HepG2 (cell line): ENCODE results near the gene BRINP1. TPM values are rescaled to one million over a fixed set of nuclear protein-coding genes. Genes with fewer than 3 reads are reported as not detected.

Experiments used
- ATAC-seq: fragments of 200-7000 bp; cut with Tn5 transposase; 3 replicates; pipeline ENCODE4 v1.9.1; 2020; ENCODE audit warnings: mild to moderate bottlenecking, moderate library complexity
- BruUV-seq: library from RNA; stranded (reverse); fragments of 400-500 nt; replicated peaks from 2 replicates; lab custom pipeline; 2021; lab: Mats Ljungman, UMichigan
- CTCF ChIA-PET: fragments of 300-600 bp; formaldehyde crosslinking; extraction: SDS; loops from one replicate; lab custom pipeline; 2021; ENCODE audit warnings: low total read pairs, inconsistent platforms, low intra/inter-chr PET ratio; lab: Yijun Ruan, JAX
- POLR2A ChIA-PET: fragments of 350-600 bp; sonication (Branson Sonifier 250); formaldehyde crosslinking; loops from one replicate; lab custom pipeline; 2020; ENCODE audit warnings: antibody characterized with exemption, inconsistent platforms; lab: Yijun Ruan, JAX
- DNase-seq: peaks from one replicate; pipeline ENCODE4 v3.0.0-alpha.2; 2015; ENCODE audit warnings: low spot score
- FAIRE-seq: peaks from 3 replicates; lab custom pipeline; 2011; peaks lifted over from hg19 to GRCh38; lab: Jason Lieb, UNC
- H2AFZ ChIP-seq: one replicate; pipeline ENCODE4 v1.6.1; 2011; ENCODE audit warnings: low read length, inconsistent platforms
- H3K27ac ChIP-seq: fragments of 300-600 bp; 3 replicates; pipeline ENCODE4 v1.8.0; 2011; ENCODE audit warnings: mixed run types, mild to moderate bottlenecking, mixed read lengths, low read length, inconsistent platforms; ENCODE audit not compliant: insufficient read depth; ENCODE audit errors: extremely low read length
- H3K27me3 ChIP-seq, 2 experiments: fragments of 200-600 bp in 1 of 2; 2 replicates in 1 of 2; 3 replicates in 1 of 2; pipeline versions ENCODE4 v1.6.0 to v1.8.0; 2011; ENCODE audit warnings: low read length in 2 of 2, mild to moderate bottlenecking in 2 of 2, moderate library complexity in 2 of 2, inconsistent platforms in 1 of 2; ENCODE audit not compliant: insufficient read depth in 2 of 2, control insufficient read depth in 1 of 2
- H3K36me3 ChIP-seq, 2 experiments: fragments of 200-600 bp in 1 of 2; replicated peaks in 1 of 2; 2 replicates in 1 of 2; 3 replicates in 1 of 2; pipeline versions ENCODE4 v1.5.1 to v1.8.0; 2011; ENCODE audit warnings: low read length in 2 of 2, inconsistent platforms in 1 of 2; ENCODE audit not compliant: insufficient read depth in 2 of 2, control insufficient read depth in 1 of 2
- H3K4me1 ChIP-seq: 2 replicates; pipeline ENCODE4 v1.5.1; 2012; ENCODE audit warnings: low read length, inconsistent platforms; ENCODE audit not compliant: insufficient read depth
- H3K4me2 ChIP-seq: 2 replicates; pipeline ENCODE4 v1.6.0; 2011; ENCODE audit warnings: low read depth, low read length, inconsistent platforms
- H3K4me3 ChIP-seq, 3 experiments: fragments of 200-600 bp in 1 of 3; sonication (generic), shearing (Covaris generic) in 1 of 3; replicated peaks in 1 of 3; 2 replicates each; pipeline ENCODE4 v1.5.1; 2011 to 2016; ENCODE audit warnings: low read length in 3 of 3, inconsistent platforms in 2 of 3, low read depth in 2 of 3, mild to moderate bottlenecking in 2 of 3, control low read depth in 1 of 3, mixed read lengths in 1 of 3; ENCODE audit not compliant: insufficient read depth in 1 of 3
- H3K79me2 ChIP-seq: one replicate; pipeline ENCODE4 v1.6.1; 2011; ENCODE audit warnings: low read length, inconsistent platforms; ENCODE audit not compliant: insufficient read depth
- H3K9ac ChIP-seq: 2 replicates; pipeline ENCODE4 v1.6.0; 2011; ENCODE audit warnings: mild to moderate bottlenecking, low read depth, low read length, inconsistent platforms; ENCODE audit not compliant: insufficient read depth
- H3K9me3 ChIP-seq: 2 replicates; pipeline ENCODE4 v1.5.1; 2012; ENCODE audit warnings: mild to moderate bottlenecking, low read length
- H4K20me1 ChIP-seq: 2 replicates; pipeline ENCODE4 v1.6.0; 2011; ENCODE audit warnings: inconsistent platforms, mild to moderate bottlenecking, low read length, moderate library complexity; ENCODE audit not compliant: insufficient read depth
- EHMT2 ChIP-seq: fragments of 200-600 bp; sonication (generic); IDR thresholded peaks from 2 replicates; pipeline ENCODE4 v1.7.0; 2017; ENCODE audit warnings: antibody characterized with exemption, low read depth, low read length, borderline replicate concordance
- ERF ChIP-seq: IDR thresholded peaks from 2 replicates; pipeline ENCODE4 v1.6.1; 2018; ENCODE audit warnings: missing biosample characterization, missing genetic modification reagents
- HOXA5 ChIP-seq: sonication (generic); formaldehyde crosslinking; IDR thresholded peaks from 2 replicates; pipeline ENCODE4 v1.4.0; 2020; ENCODE audit warnings: missing genetic modification reagents
- ISL2 ChIP-seq: sonication (generic); formaldehyde crosslinking; IDR thresholded peaks from 2 replicates; pipeline ENCODE4 v1.5.0; 2020; ENCODE audit warnings: missing genetic modification reagents
- KLF11 ChIP-seq: IDR thresholded peaks from 2 replicates; pipeline ENCODE4 v1.6.1; 2016; ENCODE audit warnings: missing compliant biosample characterization
- MIER2 ChIP-seq: IDR thresholded peaks from 2 replicates; pipeline ENCODE4 v1.6.1; 2016; ENCODE audit warnings: missing biosample characterization, missing genetic modification reagents
- NCOA2 ChIP-seq: sonication (generic); formaldehyde crosslinking; IDR thresholded peaks from 2 replicates; pipeline ENCODE4 v1.8.0; 2022; ENCODE audit warnings: inconsistent platforms
- SOX5 ChIP-seq: IDR thresholded peaks from 2 replicates; pipeline ENCODE4 v1.6.1; 2016; ENCODE audit warnings: borderline replicate concordance
- ZNF12 ChIP-seq: sonication (generic); formaldehyde crosslinking; IDR thresholded peaks from 2 replicates; pipeline ENCODE4 v1.5.0; 2020; ENCODE audit warnings: missing genetic modification reagents
- ZNF180 ChIP-seq: sonication (generic); formaldehyde crosslinking; IDR thresholded peaks from 2 replicates; pipeline ENCODE4 v1.4.0; 2020; ENCODE audit warnings: low read depth, missing genetic modification reagents, borderline replicate concordance
- ZNF329 ChIP-seq: sonication (generic); formaldehyde crosslinking; IDR thresholded peaks from 2 replicates; pipeline ENCODE4 v1.9.0; 2021; ENCODE audit warnings: low read depth, mild to moderate bottlenecking, missing genetic modification reagents
- ZNF331 ChIP-seq: sonication (generic); formaldehyde crosslinking; IDR thresholded peaks from 2 replicates; pipeline ENCODE4 v1.4.0; 2020; ENCODE audit warnings: missing genetic modification reagents
- ZNF598 ChIP-seq: sonication (generic); formaldehyde crosslinking; IDR thresholded peaks from 2 replicates; pipeline ENCODE4 v1.5.1; 2020; ENCODE audit warnings: mild to moderate bottlenecking, missing genetic modification reagents, borderline replicate concordance
- ZNF616 ChIP-seq: sonication (generic); formaldehyde crosslinking; IDR thresholded peaks from 2 replicates; pipeline ENCODE4 v1.5.0; 2020; ENCODE audit warnings: low read depth, mild to moderate bottlenecking, missing genetic modification reagents
- WGBS: methylation state at CpG from one replicate; pipeline ENCODE4 v1.1.6; 2017; ENCODE audit warnings: low lambda C conversion rate; 5-methylcytosine and 5-hydroxymethylcytosine counted together
- in situ Hi-C: cut with HindIII; loops from 2 replicates; pipeline ENCODE4 v1.10.0; 2017; ENCODE audit warnings: low pct_unique_long_range_greater_than_20kb; ENCODE audit not compliant: extremely low pct_ligation_motif_present
- intact Hi-C: fragments of 100-400 bp; cut with micrococcal nuclease; formaldehyde crosslinking; loops from one replicate; pipeline ENCODE4 v1.10.0; 2022; ENCODE audit not compliant: unreplicated experiment
- polyA plus RNA-seq, 8 experiments: library from polyadenylated mRNA; depleted of rRNA in 3 of 8; stranded (reverse) in 7 of 8; unstranded in 1 of 8; fragments of >200 nt; fragmentation: Illumina TruSeq in 4 of 8; extraction: Trizol in 4 of 8; gene quantifications; 2 replicates each; pipeline versions ENCODE4 v1.2.1 to v1.2.3, GENCODE V29; 2011 to 2016; ENCODE audit warnings: low read depth in 4 of 8, missing spikeins in 1 of 8, mixed read lengths in 1 of 8; ENCODE audit not compliant: insufficient read depth in 1 of 8
- total RNA-seq, 5 experiments: library from RNA; depleted of rRNA; stranded (reverse); fragments of >200 nt; fragmentation: Illumina TruSeq; extraction: Trizol; gene quantifications; 2 replicates each; pipeline ENCODE4 v1.2.3, GENCODE V29; 2016; ENCODE audit warnings: low read depth in 1 of 5
- TF ChIP-seq, protein P1 (sequence below): sonication (generic); formaldehyde crosslinking; IDR thresholded peaks from 2 replicates; pipeline ENCODE4 v1.4.0; 2020; ENCODE audit warnings: missing genetic modification reagents; ENCODE audit errors: not compliant biosample characterization
- TF ChIP-seq, protein P2 (sequence below): sonication (generic); formaldehyde crosslinking; IDR thresholded peaks from 2 replicates; pipeline ENCODE4 v1.4.0; 2020; ENCODE audit warnings: missing genetic modification reagents
- TF ChIP-seq, protein P3 (sequence below): sonication (generic); formaldehyde crosslinking; IDR thresholded peaks from 2 replicates; pipeline ENCODE4 v1.4.0; 2020; ENCODE audit warnings: missing genetic modification reagents, borderline replicate concordance
- TF ChIP-seq, protein P4 (sequence below), 2 experiments: IDR thresholded peaks; 2 replicates each; pipeline ENCODE4 v1.6.1; 2011 to 2012; ENCODE audit warnings: low read length in 2 of 2, borderline replicate concordance in 1 of 2, low read depth in 1 of 2, mild to moderate bottlenecking in 1 of 2, moderate library complexity in 1 of 2

The BRINP1 gene
- total and polyA plus RNA-seq, 2 of the 13 experiments (the other 11 are each of a cell fraction or from before 2014, with no cell fraction given) = not detected

DNA sequence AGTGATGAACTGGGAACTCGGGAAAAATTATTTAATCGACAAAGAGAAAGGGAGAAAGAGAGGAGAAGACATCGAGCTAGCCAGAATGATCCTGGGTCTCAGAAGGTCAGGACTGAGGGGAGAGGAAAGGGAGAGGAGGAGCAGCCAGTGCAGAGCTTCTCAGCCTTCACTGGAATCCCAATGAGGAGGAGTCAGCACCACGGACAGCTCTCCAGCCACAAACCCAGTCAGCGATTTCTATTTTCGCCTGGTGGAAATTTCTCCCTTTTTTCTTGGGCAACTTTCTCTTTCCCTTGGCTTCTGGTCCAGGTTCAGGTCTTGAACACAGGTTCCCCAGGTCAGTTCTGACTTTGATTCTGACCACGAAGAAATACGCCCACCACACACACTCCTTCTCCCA is 1.6 kb upstream of the BRINP1 start:
- Histone ChIP-seq H3K4me3 (no peak overlapping the region), H3K4me2 (no peak overlapping the region), H3K9ac (no peak overlapping the region), H3K4me1 (no peaks in the 10 kb centered on the region), H4K20me1 (no peaks in the 10 kb centered on the region), H3K79me2 (no peaks in the 10 kb centered on the region), H3K27me3 (no peaks in the 10 kb centered on the region), H3K36me3 (no peaks in the 10 kb centered on the region), H3K27ac (no peak overlapping the region), H3K9me3 (no peaks in the 10 kb centered on the region), H2AFZ (no peak overlapping the region)
- 1% methylated on average over 8 of the region's 8 CpGs for WGBS
- BruUV-seq = no TSS peak
- FAIRE-seq = no peak
- CTCF ChIA-PET = no interaction called here
- POLR2A ChIA-PET = no interaction called here
- in situ Hi-C loops (loop anchor here (25.0 kb wide), 1 partner anchor 1209 kb away; no protein-coding TSS in a partner anchor), intact Hi-C loops (no loop called here)
- peak; percentile 43; the same call in 2 of the 3 replicates for ATAC-seq
- peak; percentile 4 for DNase-seq
- peak; percentile 96 for TF ChIP-seq MIER2 (CRISPR knock-in tag)
- TF ChIP-seq, protein P1, sequence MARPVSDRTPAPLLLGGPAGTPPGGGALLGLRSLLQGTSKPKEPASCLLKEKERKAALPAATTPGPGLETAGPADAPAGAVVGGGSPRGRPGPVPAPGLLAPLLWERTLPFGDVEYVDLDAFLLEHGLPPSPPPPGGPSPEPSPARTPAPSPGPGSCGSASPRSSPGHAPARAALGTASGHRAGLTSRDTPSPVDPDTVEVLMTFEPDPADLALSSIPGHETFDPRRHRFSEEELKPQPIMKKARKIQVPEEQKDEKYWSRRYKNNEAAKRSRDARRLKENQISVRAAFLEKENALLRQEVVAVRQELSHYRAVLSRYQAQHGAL = no peak
- TF ChIP-seq ZNF329 (CRISPR knock-in tag) = no peak
- no peak for TF ChIP-seq ZNF12 (CRISPR knock-in tag)
- TF ChIP-seq ZNF616 = no peak
- no peak for TF ChIP-seq ZNF180
- no peak for TF ChIP-seq ZNF598
- no peak for TF ChIP-seq NCOA2 (CRISPR knock-in tag)
- 0 out of 2 replicates have a peak, but pooled peaks have one; percentile 32 for TF ChIP-seq ISL2 (CRISPR knock-in tag)
- TF ChIP-seq EHMT2 = peak; percentile 81; the same call in 1 of the 2 replicates
- TF ChIP-seq, protein P2, sequence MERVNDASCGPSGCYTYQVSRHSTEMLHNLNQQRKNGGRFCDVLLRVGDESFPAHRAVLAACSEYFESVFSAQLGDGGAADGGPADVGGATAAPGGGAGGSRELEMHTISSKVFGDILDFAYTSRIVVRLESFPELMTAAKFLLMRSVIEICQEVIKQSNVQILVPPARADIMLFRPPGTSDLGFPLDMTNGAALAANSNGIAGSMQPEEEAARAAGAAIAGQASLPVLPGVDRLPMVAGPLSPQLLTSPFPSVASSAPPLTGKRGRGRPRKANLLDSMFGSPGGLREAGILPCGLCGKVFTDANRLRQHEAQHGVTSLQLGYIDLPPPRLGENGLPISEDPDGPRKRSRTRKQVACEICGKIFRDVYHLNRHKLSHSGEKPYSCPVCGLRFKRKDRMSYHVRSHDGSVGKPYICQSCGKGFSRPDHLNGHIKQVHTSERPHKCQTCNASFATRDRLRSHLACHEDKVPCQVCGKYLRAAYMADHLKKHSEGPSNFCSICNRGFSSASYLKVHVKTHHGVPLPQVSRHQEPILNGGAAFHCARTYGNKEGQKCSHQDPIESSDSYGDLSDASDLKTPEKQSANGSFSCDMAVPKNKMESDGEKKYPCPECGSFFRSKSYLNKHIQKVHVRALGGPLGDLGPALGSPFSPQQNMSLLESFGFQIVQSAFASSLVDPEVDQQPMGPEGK = no peak
- TF ChIP-seq, protein P3, sequence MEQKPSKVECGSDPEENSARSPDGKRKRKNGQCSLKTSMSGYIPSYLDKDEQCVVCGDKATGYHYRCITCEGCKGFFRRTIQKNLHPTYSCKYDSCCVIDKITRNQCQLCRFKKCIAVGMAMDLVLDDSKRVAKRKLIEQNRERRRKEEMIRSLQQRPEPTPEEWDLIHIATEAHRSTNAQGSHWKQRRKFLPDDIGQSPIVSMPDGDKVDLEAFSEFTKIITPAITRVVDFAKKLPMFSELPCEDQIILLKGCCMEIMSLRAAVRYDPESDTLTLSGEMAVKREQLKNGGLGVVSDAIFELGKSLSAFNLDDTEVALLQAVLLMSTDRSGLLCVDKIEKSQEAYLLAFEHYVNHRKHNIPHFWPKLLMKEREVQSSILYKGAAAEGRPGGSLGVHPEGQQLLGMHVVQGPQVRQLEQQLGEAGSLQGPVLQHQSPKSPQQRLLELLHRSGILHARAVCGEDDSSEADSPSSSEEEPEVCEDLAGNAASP = peak; percentile 25; the same call in 1 of the 2 replicates
- TF ChIP-seq ERF = peak; percentile 47; the same call in 1 of the 2 replicates
- peak; percentile 45; the same call in 1 of the 2 replicates for TF ChIP-seq ZNF331
- peak; percentile 56; the same call in 1 of the 2 replicates for TF ChIP-seq HOXA5 (CRISPR knock-in tag)
- TF ChIP-seq, protein P4, sequence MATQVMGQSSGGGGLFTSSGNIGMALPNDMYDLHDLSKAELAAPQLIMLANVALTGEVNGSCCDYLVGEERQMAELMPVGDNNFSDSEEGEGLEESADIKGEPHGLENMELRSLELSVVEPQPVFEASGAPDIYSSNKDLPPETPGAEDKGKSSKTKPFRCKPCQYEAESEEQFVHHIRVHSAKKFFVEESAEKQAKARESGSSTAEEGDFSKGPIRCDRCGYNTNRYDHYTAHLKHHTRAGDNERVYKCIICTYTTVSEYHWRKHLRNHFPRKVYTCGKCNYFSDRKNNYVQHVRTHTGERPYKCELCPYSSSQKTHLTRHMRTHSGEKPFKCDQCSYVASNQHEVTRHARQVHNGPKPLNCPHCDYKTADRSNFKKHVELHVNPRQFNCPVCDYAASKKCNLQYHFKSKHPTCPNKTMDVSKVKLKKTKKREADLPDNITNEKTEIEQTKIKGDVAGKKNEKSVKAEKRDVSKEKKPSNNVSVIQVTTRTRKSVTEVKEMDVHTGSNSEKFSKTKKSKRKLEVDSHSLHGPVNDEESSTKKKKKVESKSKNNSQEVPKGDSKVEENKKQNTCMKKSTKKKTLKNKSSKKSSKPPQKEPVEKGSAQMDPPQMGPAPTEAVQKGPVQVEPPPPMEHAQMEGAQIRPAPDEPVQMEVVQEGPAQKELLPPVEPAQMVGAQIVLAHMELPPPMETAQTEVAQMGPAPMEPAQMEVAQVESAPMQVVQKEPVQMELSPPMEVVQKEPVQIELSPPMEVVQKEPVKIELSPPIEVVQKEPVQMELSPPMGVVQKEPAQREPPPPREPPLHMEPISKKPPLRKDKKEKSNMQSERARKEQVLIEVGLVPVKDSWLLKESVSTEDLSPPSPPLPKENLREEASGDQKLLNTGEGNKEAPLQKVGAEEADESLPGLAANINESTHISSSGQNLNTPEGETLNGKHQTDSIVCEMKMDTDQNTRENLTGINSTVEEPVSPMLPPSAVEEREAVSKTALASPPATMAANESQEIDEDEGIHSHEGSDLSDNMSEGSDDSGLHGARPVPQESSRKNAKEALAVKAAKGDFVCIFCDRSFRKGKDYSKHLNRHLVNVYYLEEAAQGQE (IDR thresholded peaks at IDR 0.05; ENCODE audit: borderline replicate concordance in 1 of 2, low read depth in 1 of 2, low read length in 2 of 2) = peak in 1 of 2 experiments; percentile 99
- no peak for TF ChIP-seq SOX5 (CRISPR knock-in tag)
- 0 out of 2 replicates have a peak, but pooled peaks have one; percentile 41 for TF ChIP-seq KLF11 (CRISPR knock-in tag)
